ENCODE data around the gene MED19. TPM values are rescaled to one million over a fixed set of nuclear protein-coding genes. Genes with fewer than 3 reads are reported as not detected.

Gene MED19
- total RNA-seq, 8 experiments from 2014 or later: 16.3 to 35.2 (median 29.2) TPM

- in situ Hi-C loops (cut with MboI; ENCODE audit: low pct_unique_long_range_greater_than_20kb in 2 of 9, low sequenced_read_pairs in 9 of 9, unreplicated experiment in 9 of 9): no loop called here
- Histone ChIP-seq H3K4me3 (peak within 1 kb of the TSS; percentile 44 to 75 (median 67)), H3K4me1 (replicated peaks in 1 of 2) (peaks cover 3 to 11% of the 10 kb centered on the region in 2 donors), H3K27ac (peak within 1 kb of the TSS; percentile 75 to 86)
- 0 to 20% (median 3%) methylated on average over 1 to 10 of the region's 45 CpGs; no CpG with 5 or more reads in 2 of the 10 experiments for WGBS, 10 experiments
- peak; percentile 95 to 98 (median 98) for ATAC-seq (replicated peaks in 6 of 8)
Measured at GRCh38 chr11:57657194-57658022, 54.6 kb downstream of the MED19 start, which contains the start of gene CLP1. Gene CLP1 (plus strand): TSS chr11:57657762. CDS start chr11:57659477, 1,715 bp downstream.

GRCh38 chr11:57656885-57657193 lies 55.2 kb downstream of the MED19 start:
- peak overlapping the region; percentile 44 to 75 (median 67) for H3K4me3 ChIP-seq
- ATAC-seq (replicated peaks in 6 of 8): no peak
- peaks cover 3 to 11% of the 10 kb centered on the region in 2 donors for H3K4me1 ChIP-seq (replicated peaks in 1 of 2)
- 0 to 48% (median 15%) methylated on average over 2 to 4 of the region's 5 CpGs; no CpG with 5 or more reads in 2 of the 10 experiments for WGBS, 10 experiments
- in situ Hi-C loops (cut with MboI; ENCODE audit: low pct_unique_long_range_greater_than_20kb in 2 of 9, low sequenced_read_pairs in 9 of 9, unreplicated experiment in 9 of 9): no loop called here
- H3K27ac ChIP-seq: peak overlapping the region; percentile 75 to 86

Other genes starting within 250 kb of the MED19 start
- 10 to 100 TPM in 2 of 8 experiments, 1 to 10 TPM in 4, under 1 TPM in 2; 0.32 to 13.7 (median 2.1) TPM for gene SLC43A1, start 196.5 kb downstream of the MED19 start, total RNA-seq
- 10 to 100 TPM; 28.3 to 86.7 (median 58.9) TPM for gene TIMM10, start 181.5 kb downstream of the MED19 start, total RNA-seq
- under 1 TPM in 7 of 8 experiments, not detected in 1; 0.25 to 0.60 (median 0.42) TPM for gene SMTNL1, start 174.6 kb downstream of the MED19 start, total RNA-seq
- 100 to 1,000 TPM in 2 of 8 experiments, 10 to 100 TPM in 6; 22.6 to 177 (median 52.5) TPM for gene UBE2L6, start 144.5 kb downstream of the MED19 start, total RNA-seq
- gene SERPING1, start 114.5 kb downstream of the MED19 start, total RNA-seq: 10 to 100 TPM in 4 of 8 experiments, 1 to 10 TPM in 4; 1.7 to 35.1 (median 9.9) TPM
- 10 to 100 TPM in 4 of 8 experiments, 1 to 10 TPM in 4; 3.7 to 13.1 (median 8.8) TPM for gene YPEL4, start 62.3 kb downstream of the MED19 start, total RNA-seq
- 10 to 100 TPM in 7 of 8 experiments, 1 to 10 TPM in 1; 9.9 to 19.0 (median 12.9) TPM for gene CLP1, start 54.5 kb downstream of the MED19 start, total RNA-seq
- 10 to 100 TPM; 15.2 to 59.5 (median 31.5) TPM for gene ZDHHC5, start 44.1 kb downstream of the MED19 start, total RNA-seq
- gene TMX2, start 378 bp upstream of the MED19 start, total RNA-seq: 100 to 1,000 TPM in 4 of 8 experiments, 10 to 100 TPM in 4; 70.0 to 149 (median 105) TPM
- 100 to 1,000 TPM; 113 to 203 (median 149) TPM for gene SELENOH, start 29.3 kb upstream of the MED19 start, total RNA-seq
- gene BTBD18, start 39.6 kb upstream of the MED19 start, total RNA-seq: 1 to 10 TPM in 5 of 8 experiments, under 1 TPM in 3; 0.46 to 6.1 (median 1.1) TPM
- 100 to 1,000 TPM in 2 of 8 experiments, 10 to 100 TPM in 6; 59.5 to 166 (median 86.1) TPM for gene CTNND1, start 49.6 kb upstream of the MED19 start, total RNA-seq

Measured in motor neuron (in vitro differentiated cells).